OCI-LY7 (cell line): Measurements from ENCODE around the gene CUX1.

ENCODE experiments used
- EZH2phosphoT487 ChIP-seq: fragments of 200-600 bp; sonication (generic); IDR thresholded peaks from 2 replicates; pipeline ENCODE4 v1.6.1; 2018; ENCODE audit warnings: low read depth, borderline replicate concordance, mild to moderate bottlenecking, mixed run types, antibody characterized with exemption, low read length, moderate library complexity, mixed read lengths
- TF ChIP-seq, protein P1 (sequence below): fragments of 200-600 bp; sonication (generic); conservative IDR thresholded peaks from 2 replicates; pipeline ENCODE4 v1.5.1; 2014; ENCODE audit warnings: mild to moderate bottlenecking, antibody characterized with exemption, low read length, moderate library complexity, mixed read lengths

GRCh38 chr7:101853684-101854083, 36.3 kb downstream of the CUX1 start:
- TF ChIP-seq, protein P1, sequence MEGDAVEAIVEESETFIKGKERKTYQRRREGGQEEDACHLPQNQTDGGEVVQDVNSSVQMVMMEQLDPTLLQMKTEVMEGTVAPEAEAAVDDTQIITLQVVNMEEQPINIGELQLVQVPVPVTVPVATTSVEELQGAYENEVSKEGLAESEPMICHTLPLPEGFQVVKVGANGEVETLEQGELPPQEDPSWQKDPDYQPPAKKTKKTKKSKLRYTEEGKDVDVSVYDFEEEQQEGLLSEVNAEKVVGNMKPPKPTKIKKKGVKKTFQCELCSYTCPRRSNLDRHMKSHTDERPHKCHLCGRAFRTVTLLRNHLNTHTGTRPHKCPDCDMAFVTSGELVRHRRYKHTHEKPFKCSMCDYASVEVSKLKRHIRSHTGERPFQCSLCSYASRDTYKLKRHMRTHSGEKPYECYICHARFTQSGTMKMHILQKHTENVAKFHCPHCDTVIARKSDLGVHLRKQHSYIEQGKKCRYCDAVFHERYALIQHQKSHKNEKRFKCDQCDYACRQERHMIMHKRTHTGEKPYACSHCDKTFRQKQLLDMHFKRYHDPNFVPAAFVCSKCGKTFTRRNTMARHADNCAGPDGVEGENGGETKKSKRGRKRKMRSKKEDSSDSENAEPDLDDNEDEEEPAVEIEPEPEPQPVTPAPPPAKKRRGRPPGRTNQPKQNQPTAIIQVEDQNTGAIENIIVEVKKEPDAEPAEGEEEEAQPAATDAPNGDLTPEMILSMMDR: no peak; the same call in 1 of the 2 replicates
- no peak for TF ChIP-seq EZH2phosphoT487
